Endothelial cell of umbilical vein (primary cell): ENCODE data around the gene DIO2. TPM values are rescaled to one million over a fixed set of nuclear protein-coding genes. Genes with fewer than 3 reads are reported as not detected.

Experiments
- BruUV-seq: library from RNA; stranded (reverse); fragments of 400-500 nt; replicated peaks from 2 replicates; lab custom pipeline; 2021; lab: Mats Ljungman, UMichigan
- CTCF ChIA-PET: fragments of 300-600, 350-600 bp; sonication (Branson Sonifier 250); formaldehyde crosslinking; loops from one replicate; lab custom pipeline; 2021; ENCODE audit warnings: antibody characterized with exemption, inconsistent platforms; lab: Charles Lee
- POLR2A ChIA-PET: fragments of 300-600, 350-600 bp; sonication (Branson Sonifier 250); formaldehyde crosslinking; loops from one replicate; lab custom pipeline; 2021; ENCODE audit warnings: antibody characterized with exemption, inconsistent platforms; lab: Charles Lee
- DNase-seq: peaks from one replicate; pipeline ENCODE4 v3.0.0-alpha.2; 2011; ENCODE audit warnings: low read depth, low spot score
- FAIRE-seq: peaks from 2 replicates; lab custom pipeline; 2011; peaks lifted over from hg19 to GRCh38; lab: Jason Lieb, UNC
- H2AFZ ChIP-seq: 2 replicates; pipeline ENCODE4 v1.6.0; 2012; ENCODE audit warnings: low read depth, low read length, control low read depth, inconsistent platforms
- H3K27ac ChIP-seq: 2 replicates; pipeline ENCODE4 v1.5.1; 2011; ENCODE audit warnings: low read depth, mild to moderate bottlenecking, control low read depth, low read length, moderate library complexity; ENCODE audit not compliant: insufficient read depth
- H3K27me3 ChIP-seq, 2 experiments: 2 replicates each; pipeline versions ENCODE4 v1.6.0 to v1.6.1; 2011; ENCODE audit warnings: low read length in 2 of 2, mixed read lengths in 1 of 2; ENCODE audit not compliant: control insufficient read depth in 2 of 2, insufficient read depth in 2 of 2
- H3K36me3 ChIP-seq, 2 experiments: 2 replicates in 1 of 2; 3 replicates in 1 of 2; pipeline ENCODE4 v1.5.1; 2011; ENCODE audit warnings: low read length in 2 of 2, mild to moderate bottlenecking in 1 of 2, moderate library complexity in 1 of 2; ENCODE audit not compliant: control insufficient read depth in 2 of 2, insufficient read depth in 2 of 2; ENCODE audit errors: extremely low read depth in 1 of 2
- H3K4me1 ChIP-seq: 3 replicates; pipeline ENCODE4 v1.5.1; 2011; ENCODE audit warnings: mild to moderate bottlenecking, low read length; ENCODE audit not compliant: control insufficient read depth, insufficient read depth; ENCODE audit errors: extremely low read depth
- H3K4me2 ChIP-seq: 2 replicates; pipeline ENCODE4 v1.6.1; 2011; ENCODE audit warnings: low read length, control low read depth, mixed read lengths; ENCODE audit not compliant: insufficient read depth
- H3K4me3 ChIP-seq, 3 experiments: fragments of 200-600 bp in 1 of 3; sonication (generic), shearing (Covaris generic) in 1 of 3; replicated peaks in 1 of 3; 2 replicates each; pipeline ENCODE4 v1.5.1; 2011 to 2016; ENCODE audit warnings: control low read depth in 3 of 3, low read length in 3 of 3, mild to moderate bottlenecking in 2 of 3, inconsistent platforms in 1 of 3, low read depth in 1 of 3, moderate library complexity in 1 of 3; ENCODE audit not compliant: insufficient read depth in 1 of 3
- H3K79me2 ChIP-seq: 2 replicates; pipeline ENCODE4 v1.6.0; 2012; ENCODE audit warnings: low read length, inconsistent platforms; ENCODE audit not compliant: control insufficient read depth, insufficient read depth
- H3K9ac ChIP-seq: replicated peaks from 2 replicates; pipeline ENCODE3; 2011; ENCODE audit warnings: low read length, control low read depth; ENCODE audit not compliant: insufficient read depth; ENCODE audit errors: extremely low read depth
- H3K9me1 ChIP-seq: replicated peaks from 3 replicates; pipeline ENCODE4 v1.6.0; 2011; ENCODE audit warnings: mild to moderate bottlenecking, low read length; ENCODE audit not compliant: control insufficient read depth, insufficient read depth; ENCODE audit errors: extremely low read depth
- H3K9me3 ChIP-seq: replicated peaks from 2 replicates; pipeline ENCODE4 v1.5.1; 2012; ENCODE audit warnings: low read length, inconsistent platforms; ENCODE audit not compliant: control insufficient read depth, insufficient read depth
- H4K20me1 ChIP-seq: replicated peaks from 2 replicates; pipeline ENCODE3; 2011; ENCODE audit warnings: mild to moderate bottlenecking, low read length; ENCODE audit not compliant: control insufficient read depth, insufficient read depth; ENCODE audit errors: extremely low read depth
- EZH2 ChIP-seq: IDR thresholded peaks from 2 replicates; pipeline ENCODE4 v1.6.1; 2012; ENCODE audit warnings: borderline replicate concordance, low read depth, mild to moderate bottlenecking, moderate library complexity, low read length, inconsistent platforms; ENCODE audit not compliant: severe bottlenecking
- FOS ChIP-seq: IDR thresholded peaks from 2 replicates; pipeline ENCODE4 v1.6.1; 2011; ENCODE audit warnings: mild to moderate bottlenecking, low read length, moderate library complexity, borderline replicate concordance; ENCODE audit not compliant: insufficient read depth
- GATA2 ChIP-seq: IDR thresholded peaks from 2 replicates; pipeline ENCODE4 v1.7.0; 2011; ENCODE audit warnings: low read depth, mild to moderate bottlenecking, moderate library complexity, mixed read lengths, low read length; ENCODE audit not compliant: insufficient read length, insufficient read depth
- JUN ChIP-seq: IDR thresholded peaks from 2 replicates; pipeline ENCODE4 v1.6.1; 2011; ENCODE audit warnings: borderline replicate concordance, low read depth; ENCODE audit not compliant: insufficient read length, insufficient read depth
- MYC ChIP-seq: IDR thresholded peaks from one replicate; pipeline ENCODE4 v1.6.1; 2011; ENCODE audit warnings: mild to moderate bottlenecking, low read depth, low read length
- POLR2A ChIP-seq: IDR thresholded peaks from 2 replicates; pipeline ENCODE4 v1.6.1; 2012; ENCODE audit warnings: low read depth, mild to moderate bottlenecking, control low read depth, low read length
- POLR2AphosphoS5 ChIP-seq: IDR thresholded peaks from 2 replicates; pipeline ENCODE4 v1.6.1; 2012; ENCODE audit warnings: low read depth, mild to moderate bottlenecking, control low read depth, low read length, moderate library complexity; ENCODE audit not compliant: insufficient read depth
- dilution Hi-C: fragments of 300-500 bp; cut with MboI; formaldehyde crosslinking; loops from one replicate; pipeline ENCODE4 v1.15.0; 2019; ENCODE audit warnings: low sequenced_read_pairs; ENCODE audit not compliant: extremely low pct_ligation_motif_present
- intact Hi-C: fragments of 100-400 bp; cut with micrococcal nuclease; formaldehyde crosslinking; loops from one replicate; pipeline ENCODE4 v1.10.0; 2022
- polyA plus RNA-seq, 4 experiments: library from polyadenylated mRNA; depleted of rRNA in 3 of 4; stranded (reverse) in 3 of 4; unstranded in 1 of 4; fragments of >200 nt; gene quantifications; 2 replicates each; pipeline versions ENCODE4 v1.2.1 to v1.2.3, GENCODE V29; 2011 to 2012; ENCODE audit warnings: missing spikeins in 1 of 4
- total RNA-seq: library from RNA; stranded (reverse); gene quantifications from 2 replicates; pipeline ENCODE4 v1.2.3, GENCODE V29; 2021
- TF ChIP-seq, protein P1 (sequence below), 2 donors: IDR thresholded peaks; 1 replicate in 1 of 2; 2 replicates in 1 of 2; pipeline ENCODE4 v1.5.1; 2011; ENCODE audit warnings: low read length in 2 of 2, mild to moderate bottlenecking in 2 of 2, moderate library complexity in 2 of 2, control low read depth in 1 of 2, inconsistent platforms in 1 of 2, low read depth in 1 of 2; ENCODE audit not compliant: insufficient read depth in 1 of 2; ENCODE audit errors: extremely low read depth in 1 of 2
- TF ChIP-seq, protein P2 (sequence below): IDR thresholded peaks from 2 replicates; pipeline ENCODE4 v1.6.1; 2011; ENCODE audit not compliant: insufficient read depth, insufficient read length

The DIO2 gene
- total and polyA plus RNA-seq, 2 donors (not counting 3 experiments of a cell fraction or from before 2014, with no cell fraction given) = 0.22 to 0.75 TPM

DNA sequence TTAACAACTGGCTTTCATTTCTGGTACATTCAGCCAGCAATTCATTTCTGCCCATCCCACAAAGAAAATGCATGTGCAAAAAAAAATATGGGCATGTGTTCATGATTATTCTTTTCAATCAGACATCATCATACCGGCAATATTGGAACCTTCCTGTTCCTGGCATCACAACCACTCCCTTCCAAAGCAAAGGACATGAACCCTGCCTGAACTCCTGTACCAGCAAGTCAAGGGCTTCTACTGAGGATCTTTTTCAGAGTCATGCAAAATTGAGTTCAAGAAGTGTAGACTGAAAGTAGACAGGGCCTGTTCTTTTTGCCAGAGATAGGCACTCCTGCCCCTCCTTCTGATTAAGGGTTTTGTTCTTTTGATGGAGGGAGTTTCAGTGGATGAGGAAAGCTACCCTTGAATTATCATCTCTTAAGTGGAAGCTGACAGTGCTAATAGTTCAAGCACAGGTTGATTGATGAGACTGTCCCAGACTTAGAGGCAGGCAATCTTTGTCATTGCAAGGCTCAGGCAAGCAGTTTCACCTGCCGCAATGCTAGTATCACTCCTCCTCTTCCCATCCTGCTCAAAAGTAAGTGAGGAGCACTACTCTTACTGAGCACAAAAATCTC is 22.3 kb upstream of the DIO2 start:
- no TSS peak for BruUV-seq

DNA sequence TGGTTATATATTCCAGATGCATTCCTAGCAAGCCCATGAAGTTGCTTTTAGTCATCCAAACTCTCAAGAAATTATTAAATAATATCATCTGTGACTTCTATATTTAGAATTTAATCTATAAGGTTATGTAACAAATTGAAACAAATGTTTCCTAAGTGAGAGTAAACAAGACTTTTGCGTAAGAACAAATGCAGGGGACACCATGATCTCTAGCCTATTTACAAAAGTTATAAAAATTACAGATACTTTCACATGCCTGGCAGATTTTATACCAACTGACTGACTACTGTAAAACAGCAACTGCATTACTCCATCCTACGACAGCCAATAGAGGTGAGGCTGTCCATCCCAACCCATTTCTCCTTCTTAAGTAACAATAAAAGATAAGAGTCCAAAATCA is 20.4 kb upstream of the DIO2 start:
- Histone ChIP-seq H3K4me2 (no peak overlapping the region), H3K27me3 (no peaks in the 10 kb centered on the region), H3K9me3 (no peaks in the 10 kb centered on the region), H3K27ac (no peak overlapping the region), H3K36me3 (no peaks in the 10 kb centered on the region), H3K4me1 (no peaks in the 10 kb centered on the region), H4K20me1 (no peaks in the 10 kb centered on the region), H3K9ac (no peak overlapping the region), H3K9me1 (no peaks in the 10 kb centered on the region), H3K4me3 (no peak overlapping the region), H2AFZ (no peak overlapping the region), H3K79me2 (no peaks in the 10 kb centered on the region)
- BruUV-seq = no TSS peak
- intact Hi-C loops (no loop called here), dilution Hi-C loops (no loop called here)
- TF ChIP-seq GATA2 = no peak
- TF ChIP-seq, protein P1, sequence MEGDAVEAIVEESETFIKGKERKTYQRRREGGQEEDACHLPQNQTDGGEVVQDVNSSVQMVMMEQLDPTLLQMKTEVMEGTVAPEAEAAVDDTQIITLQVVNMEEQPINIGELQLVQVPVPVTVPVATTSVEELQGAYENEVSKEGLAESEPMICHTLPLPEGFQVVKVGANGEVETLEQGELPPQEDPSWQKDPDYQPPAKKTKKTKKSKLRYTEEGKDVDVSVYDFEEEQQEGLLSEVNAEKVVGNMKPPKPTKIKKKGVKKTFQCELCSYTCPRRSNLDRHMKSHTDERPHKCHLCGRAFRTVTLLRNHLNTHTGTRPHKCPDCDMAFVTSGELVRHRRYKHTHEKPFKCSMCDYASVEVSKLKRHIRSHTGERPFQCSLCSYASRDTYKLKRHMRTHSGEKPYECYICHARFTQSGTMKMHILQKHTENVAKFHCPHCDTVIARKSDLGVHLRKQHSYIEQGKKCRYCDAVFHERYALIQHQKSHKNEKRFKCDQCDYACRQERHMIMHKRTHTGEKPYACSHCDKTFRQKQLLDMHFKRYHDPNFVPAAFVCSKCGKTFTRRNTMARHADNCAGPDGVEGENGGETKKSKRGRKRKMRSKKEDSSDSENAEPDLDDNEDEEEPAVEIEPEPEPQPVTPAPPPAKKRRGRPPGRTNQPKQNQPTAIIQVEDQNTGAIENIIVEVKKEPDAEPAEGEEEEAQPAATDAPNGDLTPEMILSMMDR (IDR thresholded peaks at IDR 0.05; ENCODE audit: extremely low read depth in 1 of 2, insufficient read depth in 1 of 2, low read depth in 1 of 2, low read length in 2 of 2) = no peak
- no peak for TF ChIP-seq FOS
- TF ChIP-seq JUN = no peak
- no peak for TF ChIP-seq MYC
- no peak for TF ChIP-seq EZH2
- TF ChIP-seq, protein P2, sequence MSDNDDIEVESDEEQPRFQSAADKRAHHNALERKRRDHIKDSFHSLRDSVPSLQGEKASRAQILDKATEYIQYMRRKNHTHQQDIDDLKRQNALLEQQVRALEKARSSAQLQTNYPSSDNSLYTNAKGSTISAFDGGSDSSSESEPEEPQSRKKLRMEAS = no peak
- no peak for TF ChIP-seq POLR2A
- no peak for TF ChIP-seq POLR2AphosphoS5
- no peak for DNase-seq
- POLR2A ChIA-PET = no interaction called here
- CTCF ChIA-PET = no interaction called here
- no peak for FAIRE-seq

More for the DNA sequence above, 22.3 kb upstream of the DIO2 start:
- DNase-seq = no peak
- TF ChIP-seq POLR2AphosphoS5 (no peak), JUN (no peak), GATA2 (no peak), EZH2 (no peak), POLR2A (no peak)
- TF ChIP-seq, protein P2 = no peak
- ChIA-PET CTCF (no interaction called here), POLR2A (no interaction called here)
- H3K9ac ChIP-seq = no peak overlapping the region
- H3K79me2 ChIP-seq = no peaks in the 10 kb centered on the region
- H3K27me3 ChIP-seq = no peaks in the 10 kb centered on the region
- FAIRE-seq = no peak
- intact Hi-C loops (no loop called here), dilution Hi-C loops (no loop called here)
- H3K9me3 ChIP-seq = no peaks in the 10 kb centered on the region
- H3K4me1 ChIP-seq = no peaks in the 10 kb centered on the region
- H3K4me2 ChIP-seq = no peak overlapping the region
- H3K36me3 ChIP-seq = no peaks in the 10 kb centered on the region
- H4K20me1 ChIP-seq = no peaks in the 10 kb centered on the region
- no peaks in the 10 kb centered on the region for H3K9me1 ChIP-seq
- no peak overlapping the region for H3K27ac ChIP-seq
- no peak overlapping the region for H3K4me3 ChIP-seq
- no peak overlapping the region for H2AFZ ChIP-seq
